Esophagus squamous epithelium (tissue), 4 donors: ENCODE measurements around the gene SYDE1.

Experiments used
- CTCF ChIP-seq, 6 experiments: fragments of 450-650 bp in 4 of 6; fragments of 200-600 bp in 2 of 6; sonication (generic) in 2 of 6; IDR thresholded peaks; one replicate each; pipeline ENCODE4 v1.5.1; 2016 to 2019; ENCODE audit warnings: antibody characterized with exemption in 6 of 6, mild to moderate bottlenecking in 4 of 6, moderate library complexity in 4 of 6
- POLR2A ChIP-seq, 4 donors: fragments of 450-650 bp; IDR thresholded peaks; one replicate each; pipeline ENCODE4 v1.6.1; 2017; ENCODE audit warnings: antibody characterized with exemption in 4 of 4, mild to moderate bottlenecking in 4 of 4, moderate library complexity in 3 of 4

GRCh38 chr19:15108845-15109767, 1.9 kb downstream of the SYDE1 start:
- TF ChIP-seq CTCF (IDR thresholded peaks at IDR 0.05) (no peak), POLR2A (IDR thresholded peaks at IDR 0.05) (no peak)
